Measurements from ENCODE around the gene ANKRD27.
"Not testable (repeated sequence)": the region's sequence is repeated elsewhere in the genome, so short reads cannot be mapped to it uniquely, and the experiment has no call there.

Gene ANKRD27

GRCh38 chr19:32709032-32709431 is 34.1 kb upstream of the ANKRD27 start:
- H3K4me3 ChIP-seq = no peak overlapping the region
- H3K36me3 ChIP-seq = peaks cover 87 to 93% (median 91%) of the 10 kb centered on the region in 11 experiments
- H3K9me3 ChIP-seq (replicated peaks in 1 of 11) = peaks cover 9 to 36% (median 34%) of the 10 kb centered on the region in 11 experiments
- no peak overlapping the region for H3K9ac ChIP-seq
- H3K27me3 ChIP-seq = no peaks in the 10 kb centered on the region
- H3K4me1 ChIP-seq = peaks cover 0 to 6% (median 0%) of the 10 kb centered on the region in 10 experiments; a peak in 2 of 20 replicates
- H3K27ac ChIP-seq = no peak overlapping the region
- TF ChIP-seq Cebpa-rat (IDR thresholded peaks at IDR 0.05) = no peak
- no peak overlapping the region for H3K4me2 ChIP-seq
- peaks cover 3 to 50% (median 17%) of the 10 kb centered on the region in 11 experiments; a peak in 12 of 22 replicates for H4K20me1 ChIP-seq

GRCh38 chr19:32708457-32708856 is 33.5 kb upstream of the ANKRD27 start:
- H4K20me1 ChIP-seq = peaks cover 3 to 50% (median 17%) of the 10 kb centered on the region in 11 experiments; a peak in 12 of 22 replicates
- H3K9ac ChIP-seq = no peak overlapping the region
- no peak overlapping the region for H3K4me2 ChIP-seq
- H3K27ac ChIP-seq = no peak overlapping the region
- H3K36me3 ChIP-seq = peaks cover 88 to 93% (median 91%) of the 10 kb centered on the region in 11 experiments
- H3K27me3 ChIP-seq = no peaks in the 10 kb centered on the region
- H3K4me3 ChIP-seq = no peak overlapping the region
- no peak for TF ChIP-seq Cebpa-rat (IDR thresholded peaks at IDR 0.05)
- peaks cover 15 to 42% (median 39%) of the 10 kb centered on the region in 11 experiments for H3K9me3 ChIP-seq (replicated peaks in 1 of 11)
- H3K4me1 ChIP-seq = peaks cover 0 to 6% (median 0%) of the 10 kb centered on the region in 10 experiments; a peak in 2 of 20 replicates

GRCh38 chr19:32704006-32704405 is 29.0 kb upstream of the ANKRD27 start:
- Histone ChIP-seq H3K9me3 (replicated peaks in 1 of 11) (peaks cover 57 to 86% (median 84%) of the 10 kb centered on the region in 11 experiments), H3K36me3 (peaks cover 89 to 93% (median 92%) of the 10 kb centered on the region in 11 experiments)
- not testable (repeated sequence) for H3K4me2 ChIP-seq

GRCh38 chr19:32702010-32702409 is 27.0 kb upstream of the ANKRD27 start:
- peaks cover 0 to 18% (median 0%) of the 10 kb centered on the region in 10 experiments; a peak in 5 of 20 replicates for H3K4me1 ChIP-seq
- H3K4me3 ChIP-seq = no peak overlapping the region; a peak in 2 of 20 replicates
- no peak for TF ChIP-seq Cebpa-rat (IDR thresholded peaks at IDR 0.05)
- H4K20me1 ChIP-seq = peaks cover 0 to 59% (median 31%) of the 10 kb centered on the region in 11 experiments; a peak in 13 of 22 replicates
- no peaks in the 10 kb centered on the region for H3K27me3 ChIP-seq
- no peak overlapping the region for H3K4me2 ChIP-seq
- peaks cover 65 to 100% (median 100%) of the 10 kb centered on the region in 11 experiments for H3K9me3 ChIP-seq (replicated peaks in 1 of 11)
- H3K27ac ChIP-seq = no peak overlapping the region
- H3K36me3 ChIP-seq = peaks cover 92 to 100% (median 100%) of the 10 kb centered on the region in 11 experiments
- no peak overlapping the region for H3K9ac ChIP-seq

More at GRCh38 chr19:32704006-32704405, 29.0 kb upstream of the ANKRD27 start:
- H3K4me1 ChIP-seq, H3K27me3 ChIP-seq, H3K27ac ChIP-seq, H3K9ac ChIP-seq: not testable (repeated sequence)
- peaks cover 3 to 54% (median 28%) of the 10 kb centered on the region in 11 experiments; a peak in 14 of 22 replicates for H4K20me1 ChIP-seq
- peak overlapping the region in 5 of 10 experiments; percentile 17 to 42 (median 33); a peak in 5 of 20 replicates for H3K4me3 ChIP-seq

GRCh38 chr19:32700129-32700528 is 25.1 kb upstream of the ANKRD27 start:
- H3K27ac ChIP-seq, H3K27me3 ChIP-seq: not testable (repeated sequence)

GRCh38 chr19:32696771-32697170 is 21.8 kb upstream of the ANKRD27 start:
- Histone ChIP-seq H3K9ac (peak overlapping the region in 1 of 11 experiments; percentile 45; a peak in 1 of 22 replicates), H3K4me2 (peak overlapping the region in 3 of 11 experiments; percentile 88 to 93 (median 90); a peak in 6 of 22 replicates), H3K4me1 (peaks cover 22 to 60% (median 27%) of the 10 kb centered on the region in 10 experiments), H3K4me3 (peak overlapping the region in 2 of 10 experiments; percentile 1 to 27; a peak in 1 of 20 replicates), H3K36me3 (peaks cover 44 to 88% (median 86%) of the 10 kb centered on the region in 11 experiments), H4K20me1 (peaks cover 0 to 68% (median 38%) of the 10 kb centered on the region in 11 experiments; a peak in 15 of 22 replicates), H3K9me3 (replicated peaks in 1 of 11) (peaks cover 33 to 88% (median 86%) of the 10 kb centered on the region in 11 experiments), H3K27ac (peak overlapping the region in 2 of 11 experiments; percentile 45 to 49; a peak in 4 of 22 replicates)
- H3K27me3 ChIP-seq = not testable (repeated sequence)

More at GRCh38 chr19:32700129-32700528, 25.1 kb upstream of the ANKRD27 start:
- H3K9me3 ChIP-seq (replicated peaks in 1 of 11) = peaks cover 65 to 100% (median 100%) of the 10 kb centered on the region in 11 experiments
- not testable (repeated sequence) for H3K4me2 ChIP-seq, H3K4me3 ChIP-seq, H3K9ac ChIP-seq
- peaks cover 75 to 100% (median 100%) of the 10 kb centered on the region in 11 experiments for H3K36me3 ChIP-seq
- peaks cover 0 to 61% (median 38%) of the 10 kb centered on the region in 11 experiments; a peak in 15 of 22 replicates for H4K20me1 ChIP-seq
- peaks cover 0 to 36% (median 0%) of the 10 kb centered on the region in 10 experiments; a peak in 7 of 20 replicates for H3K4me1 ChIP-seq

GRCh38 chr19:32695506-32695905 is 20.5 kb upstream of the ANKRD27 start:
- Histone ChIP-seq H3K4me3 (peak overlapping the region in 3 of 10 experiments; percentile 0 to 27 (median 12); a peak in 2 of 20 replicates), H3K27ac (peak overlapping the region in 2 of 11 experiments; percentile 45 to 49; a peak in 4 of 22 replicates), H3K9ac (peak overlapping the region in 1 of 11 experiments; percentile 49; a peak in 2 of 22 replicates), H3K4me1 (peaks cover 33 to 69% (median 38%) of the 10 kb centered on the region in 10 experiments), H4K20me1 (peaks cover 0 to 57% (median 28%) of the 10 kb centered on the region in 11 experiments; a peak in 14 of 22 replicates), H3K4me2 (peak overlapping the region in 4 of 11 experiments; percentile 88 to 97 (median 92); a peak in 7 of 22 replicates), H3K36me3 (peaks cover 31 to 75% (median 73%) of the 10 kb centered on the region in 11 experiments), H3K9me3 (replicated peaks in 1 of 11) (peaks cover 23 to 76% (median 73%) of the 10 kb centered on the region in 11 experiments)
- H3K27me3 ChIP-seq = not testable (repeated sequence)

GRCh38 chr19:32694851-32695250 is 19.9 kb upstream of the ANKRD27 start:
- peak overlapping the region in 3 of 10 experiments; percentile 12 to 86 (median 71); a peak in 5 of 20 replicates for H3K4me3 ChIP-seq
- H3K27ac ChIP-seq = peak overlapping the region in 1 of 11 experiments; percentile 20; a peak in 1 of 22 replicates
- H3K36me3 ChIP-seq = peaks cover 25 to 69% (median 67%) of the 10 kb centered on the region in 11 experiments
- H3K4me2 ChIP-seq = peak overlapping the region; percentile 88 to 98 (median 93); a peak in 17 of 22 replicates
- not testable (repeated sequence) for H3K27me3 ChIP-seq
- peaks cover 16 to 69% (median 67%) of the 10 kb centered on the region in 11 experiments for H3K9me3 ChIP-seq (replicated peaks in 1 of 11)
- H3K4me1 ChIP-seq = peaks cover 40 to 76% (median 45%) of the 10 kb centered on the region in 10 experiments
- peaks cover 0 to 54% (median 26%) of the 10 kb centered on the region in 11 experiments; a peak in 14 of 22 replicates for H4K20me1 ChIP-seq
- H3K9ac ChIP-seq = peak overlapping the region in 1 of 11 experiments; percentile 49; a peak in 1 of 22 replicates

GRCh38 chr19:32694316-32694715 is 19.3 kb upstream of the ANKRD27 start:
- Histone ChIP-seq H3K9ac (peak overlapping the region in 2 of 11 experiments; percentile 6 to 32; a peak in 2 of 22 replicates), H3K4me1 (peaks cover 43 to 81% (median 49%) of the 10 kb centered on the region in 10 experiments), H3K4me3 (peak overlapping the region; percentile 71 to 86 (median 78); a peak in 17 of 20 replicates), H3K36me3 (peaks cover 19 to 63% (median 61%) of the 10 kb centered on the region in 11 experiments), H3K9me3 (replicated peaks in 1 of 11) (peaks cover 11 to 64% (median 61%) of the 10 kb centered on the region in 11 experiments), H3K4me2 (peak overlapping the region; percentile 88 to 98 (median 93)), H4K20me1 (peaks cover 0 to 54% (median 26%) of the 10 kb centered on the region in 11 experiments; a peak in 14 of 22 replicates)
- not testable (repeated sequence) for H3K27me3 ChIP-seq, H3K27ac ChIP-seq

GRCh38 chr19:32693151-32694108 is 18.4 kb upstream of the ANKRD27 start:
- Histone ChIP-seq H3K9me3 (replicated peaks in 1 of 11) (peaks cover 2 to 55% (median 52%) of the 10 kb centered on the region in 11 experiments), H3K9ac (peak overlapping the region; percentile 89 to 96 (median 94)), H3K4me3 (peak overlapping the region; percentile 71 to 86 (median 78)), H4K20me1 (peaks cover 0 to 48% (median 24%) of the 10 kb centered on the region in 11 experiments; a peak in 14 of 22 replicates), H3K4me1 (peaks cover 43 to 85% (median 49%) of the 10 kb centered on the region in 10 experiments), H3K27ac (peak overlapping the region; percentile 84 to 97 (median 95)), H3K4me2 (peak overlapping the region; percentile 88 to 98 (median 93)), H3K36me3 (peaks cover 10 to 55% (median 52%) of the 10 kb centered on the region in 11 experiments)
- not testable (repeated sequence) for H3K27me3 ChIP-seq

Measured in BLaER1 treated with 17β-estradiol and CSF1 and Interleukin-3, amounts not matched to agents 10 nM and 100 nM (cell line).